Activated CD4-positive, alpha-beta T cell treated with anti-CD3 and anti-CD28 coated beads, Interleukin-2, amount 50 U/mL, for 24 hours (primary cell): Measurements from ENCODE around the gene AFMID.

Experiments used
- DNase-seq, 2 donors: peaks; one replicate each; pipeline ENCODE4 v3.0.0-alpha.2; 2020; ENCODE audit warnings: low read depth in 1 of 2, low spot score in 1 of 2

The AFMID gene

DNA sequence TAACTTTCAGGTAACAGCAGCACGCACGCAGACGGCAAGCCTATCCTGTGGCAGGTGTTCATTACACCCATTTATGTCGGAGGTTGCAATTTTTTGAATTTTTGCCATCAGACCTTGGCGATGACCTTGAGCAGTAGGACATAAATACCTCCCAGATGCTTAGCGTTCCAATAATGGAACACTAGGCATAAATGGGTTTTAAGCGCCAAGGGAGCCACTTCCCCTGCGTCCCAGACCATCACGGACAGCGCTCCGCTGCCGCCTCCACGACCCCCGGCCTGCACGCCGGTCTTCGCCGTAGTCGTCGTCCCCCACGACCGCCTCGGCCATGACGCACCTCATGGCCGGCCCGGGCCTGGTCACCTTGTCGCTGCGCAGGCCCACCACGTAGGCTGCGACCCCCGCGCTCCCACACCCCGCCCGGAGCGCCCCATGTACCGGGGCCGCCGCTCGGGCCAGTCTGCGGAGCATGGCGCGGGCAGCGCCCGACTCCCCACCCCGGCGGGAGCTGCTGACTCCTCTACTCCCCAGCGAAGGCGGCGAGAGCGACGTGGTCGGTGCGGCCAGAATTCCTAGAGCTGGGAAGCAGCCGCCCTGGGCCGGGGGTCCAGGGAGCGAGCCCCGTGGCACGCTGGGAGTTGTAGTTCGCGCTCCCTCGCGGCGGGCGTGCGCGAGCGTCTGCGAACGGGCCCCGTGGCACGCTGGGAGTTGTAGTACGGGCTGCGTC, 66.9 kb downstream of the AFMID start:
- peak; percentile 67 to 68 for DNase-seq

DNA sequence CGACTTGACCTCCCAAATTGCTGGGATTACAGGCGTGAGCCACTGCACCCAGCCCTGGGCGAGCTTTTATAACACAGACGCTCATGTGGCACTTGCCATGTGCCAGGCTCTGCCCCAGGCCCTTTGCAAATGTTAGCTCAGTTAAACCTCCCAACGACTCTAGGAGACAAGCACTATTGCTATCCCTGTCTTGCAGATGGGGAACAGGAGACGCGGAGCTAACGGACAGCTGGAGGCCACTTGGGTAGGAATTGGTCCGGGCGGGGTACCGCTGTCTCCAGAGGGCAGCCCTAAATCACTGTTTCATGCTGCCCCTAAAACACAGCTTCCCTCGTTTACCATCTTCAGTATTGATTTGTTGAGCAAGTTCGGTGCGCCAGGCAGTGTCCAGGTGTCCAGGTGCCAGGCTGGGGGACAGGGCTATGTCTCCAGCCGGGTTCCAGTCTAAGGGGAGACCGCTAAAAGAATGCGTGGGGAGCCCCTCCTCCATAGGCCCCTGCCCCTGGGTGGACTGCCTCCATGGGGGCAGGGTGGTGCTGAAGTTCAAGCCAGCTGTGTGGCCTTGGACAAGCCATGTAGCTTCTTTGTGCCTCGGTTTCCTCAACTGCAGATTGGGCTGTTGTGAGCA, 68.0 kb downstream of the AFMID start:
- DNase-seq: no peak

GRCh38 chr17:78255953-78256706, 69.0 kb downstream of the AFMID start:
- no peak for DNase-seq

DNA sequence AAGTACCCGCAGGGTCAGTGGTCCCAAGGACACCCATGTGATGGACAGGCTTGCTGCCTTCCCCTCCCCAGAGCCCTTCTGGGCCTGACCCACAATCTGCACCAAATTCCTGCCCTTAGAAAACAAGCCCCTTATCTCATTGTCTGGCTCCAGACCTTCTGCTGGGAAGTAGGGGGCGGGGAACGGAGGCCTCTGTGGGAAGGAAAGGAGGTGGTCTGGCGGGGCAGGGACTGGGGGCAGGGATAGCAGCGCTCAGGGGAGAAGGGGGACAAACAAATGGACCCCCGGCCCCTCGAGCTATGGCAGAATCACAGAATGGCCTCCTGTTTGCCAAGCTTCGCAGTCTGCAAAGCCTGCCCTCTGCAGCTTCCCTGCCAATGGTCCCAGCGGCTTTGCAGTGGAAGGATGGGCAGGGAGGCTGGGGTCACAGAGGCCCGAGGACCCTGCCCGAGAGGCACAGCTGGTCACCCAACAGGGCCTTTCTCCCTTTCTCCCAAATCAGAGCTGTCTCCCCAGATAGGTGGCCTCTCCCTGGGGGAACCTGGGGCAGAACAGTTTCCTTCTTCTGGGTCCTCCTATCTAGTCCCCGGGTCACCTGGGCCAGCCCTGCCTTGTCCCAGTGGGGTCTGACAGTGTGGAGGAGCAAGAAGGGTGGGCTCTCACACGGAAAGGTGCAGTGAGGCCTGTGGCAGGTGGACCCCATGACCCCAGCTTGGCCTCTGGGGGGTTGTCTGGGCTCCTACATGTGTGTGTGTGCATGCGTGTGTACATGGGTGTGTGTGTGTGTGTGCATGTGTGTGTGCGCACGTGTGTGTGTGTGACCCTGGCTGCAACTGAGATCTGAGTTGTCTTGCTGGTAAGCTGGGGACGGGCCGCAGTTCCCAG, 69.8 kb downstream of the AFMID start:
- DNase-seq: no peak
